LNCAP (cell line): ENCODE measurements around the gene ADCY3.

Source experiments
- CTCF ChIP-seq: fragments of 450-650 bp; IDR thresholded peaks from 2 replicates; pipeline ENCODE4 v1.5.1; 2017; ENCODE audit warnings: mild to moderate bottlenecking

ADCY3 gene

GRCh38 chr2:24920098-24920808 is at the start of gene ADCY3:
Gene ADCY3, minus strand, starts transcription at chr2:24920237. Its CDS starts 1,250 bp downstream, at chr2:24918987.
- TF ChIP-seq CTCF = no peak

GRCh38 chr2:24969784-24970183 is 49.7 kb upstream of the ADCY3 start:
- TF ChIP-seq CTCF = no peak

GRCh38 chr2:24961903-24962302 is 41.9 kb upstream of the ADCY3 start:
- no peak for TF ChIP-seq CTCF

GRCh38 chr2:24959761-24960160 is 39.7 kb upstream of the ADCY3 start:
- no peak for TF ChIP-seq CTCF

- no peak for TF ChIP-seq CTCF
Measured at GRCh38 chr2:24958411-24958935, 38.4 kb upstream of the ADCY3 start.

- TF ChIP-seq CTCF = no peak
Measured at GRCh38 chr2:24957976-24958375, 37.9 kb upstream of the ADCY3 start.

GRCh38 chr2:24957221-24957620 is 37.2 kb upstream of the ADCY3 start:
- TF ChIP-seq CTCF = no peak
